Mononuclear cell (primary cell): ENCODE data around the gene VTN. TPM values are rescaled to one million over a fixed set of nuclear protein-coding genes. Genes with fewer than 3 reads are reported as not detected.

Source experiments
- H3K27me3 ChIP-seq: 2 replicates; pipeline ENCODE4 v1.6.0; 2011; ENCODE audit warnings: low read length, control low read depth; ENCODE audit not compliant: insufficient read depth
- H3K4me1 ChIP-seq: 2 replicates; pipeline ENCODE4 v1.5.1; 2011; ENCODE audit warnings: mild to moderate bottlenecking, low read length, control low read depth; ENCODE audit not compliant: insufficient read depth
- H3K4me3 ChIP-seq: 2 replicates; pipeline ENCODE4 v1.5.1; 2011; ENCODE audit warnings: mild to moderate bottlenecking, low read length, moderate library complexity
- H3K9me3 ChIP-seq: 2 replicates; pipeline ENCODE4 v1.5.1; 2011; ENCODE audit warnings: low read depth, mild to moderate bottlenecking, control low read depth, low read length
- total RNA-seq: library from RNA; depleted of rRNA; stranded (reverse); fragments of >200 nt; gene quantifications from one replicate; pipeline ENCODE4 v1.2.3, GENCODE V29; 2012

The VTN gene
- total RNA-seq, 1 donor, result not detected

- H3K4me1 ChIP-seq, result peaks cover 3% of the 10 kb centered on the region
- H3K9me3 ChIP-seq, result no peaks in the 10 kb centered on the region
Observed at GRCh38 chr17:28366605-28367004, 3.5 kb downstream of the VTN start.

GRCh38 chr17:28365487-28365886, 4.6 kb downstream of the VTN start:
- H3K27me3 ChIP-seq, result no peaks in the 10 kb centered on the region
- no peaks in the 10 kb centered on the region for H3K4me1 ChIP-seq
- no peak overlapping the region for H3K4me3 ChIP-seq
- H3K9me3 ChIP-seq, result no peaks in the 10 kb centered on the region

More at GRCh38 chr17:28366605-28367004, 3.5 kb downstream of the VTN start:
- Histone ChIP-seq H3K4me3 (no peak overlapping the region), H3K27me3 (no peaks in the 10 kb centered on the region)

- Histone ChIP-seq H3K9me3 (no peaks in the 10 kb centered on the region), H3K4me3 (no peak within 1 kb of the TSS), H3K4me1 (no peaks in the 10 kb centered on the region), H3K27me3 (no peaks in the 10 kb centered on the region)
Observed at GRCh38 chr17:28364665-28365363, 5.3 kb downstream of the VTN start, which contains the start of gene SEBOX. SEBOX (minus strand) TSS chr17:28365199; CDS start chr17:28365151, 48 bp downstream.

- no peaks in the 10 kb centered on the region for H3K9me3 ChIP-seq
- no peak overlapping the region for H3K4me3 ChIP-seq
- no peaks in the 10 kb centered on the region for H3K27me3 ChIP-seq
- H3K4me1 ChIP-seq, result no peaks in the 10 kb centered on the region
Observed at GRCh38 chr17:28363776-28364650, 6.1 kb downstream of the VTN start.

GRCh38 chr17:28363186-28363585, 6.9 kb downstream of the VTN start:
- Histone ChIP-seq H3K27me3 (no peaks in the 10 kb centered on the region), H3K4me1 (peaks cover 6% of the 10 kb centered on the region), H3K4me3 (no peak overlapping the region), H3K9me3 (no peaks in the 10 kb centered on the region)

- peaks cover 21% of the 10 kb centered on the region for H3K4me1 ChIP-seq
- H3K4me3 ChIP-seq, result peak overlapping the region; percentile 86
- no peaks in the 10 kb centered on the region for H3K9me3 ChIP-seq
- H3K27me3 ChIP-seq, result no peaks in the 10 kb centered on the region
Observed at GRCh38 chr17:28357901-28358197, 12.3 kb downstream of the VTN start.

GRCh38 chr17:28357061-28357900, 12.8 kb downstream of the VTN start, which contains the start of gene POLDIP2:
POLDIP2 (minus strand) TSS chr17:28357527; CDS start chr17:28357448, 79 bp downstream.
- Histone ChIP-seq H3K9me3 (no peaks in the 10 kb centered on the region), H3K4me3 (peak within 1 kb of the TSS; percentile 86), H3K4me1 (peaks cover 21% of the 10 kb centered on the region), H3K27me3 (no peaks in the 10 kb centered on the region)

GRCh38 chr17:28350271-28350670, 19.8 kb downstream of the VTN start:
- Histone ChIP-seq H3K27me3 (no peaks in the 10 kb centered on the region), H3K4me3 (no peak overlapping the region), H3K4me1 (no peaks in the 10 kb centered on the region), H3K9me3 (no peaks in the 10 kb centered on the region)

- H3K4me1 ChIP-seq, result no peaks in the 10 kb centered on the region
- no peaks in the 10 kb centered on the region for H3K27me3 ChIP-seq
- no peak overlapping the region for H3K4me3 ChIP-seq
- H3K9me3 ChIP-seq, result no peaks in the 10 kb centered on the region
Observed at GRCh38 chr17:28348979-28349378, 21.1 kb downstream of the VTN start.

GRCh38 chr17:28347261-28347891, 22.7 kb downstream of the VTN start:
- H3K4me1 ChIP-seq, result no peaks in the 10 kb centered on the region
- no peak overlapping the region for H3K4me3 ChIP-seq
- H3K9me3 ChIP-seq, result no peaks in the 10 kb centered on the region
- H3K27me3 ChIP-seq, result no peaks in the 10 kb centered on the region

GRCh38 chr17:28346746-28347246, 23.3 kb downstream of the VTN start:
- Histone ChIP-seq H3K4me3 (no peak overlapping the region), H3K4me1 (no peaks in the 10 kb centered on the region), H3K27me3 (no peaks in the 10 kb centered on the region), H3K9me3 (no peaks in the 10 kb centered on the region)

- H3K27me3 ChIP-seq, result no peaks in the 10 kb centered on the region
- H3K4me3 ChIP-seq, result no peak overlapping the region
- H3K4me1 ChIP-seq, result no peaks in the 10 kb centered on the region
- H3K9me3 ChIP-seq, result no peaks in the 10 kb centered on the region
Observed at GRCh38 chr17:28346199-28346580, 23.9 kb downstream of the VTN start.

- H3K9me3 ChIP-seq, result no peaks in the 10 kb centered on the region
- H3K4me1 ChIP-seq, result no peaks in the 10 kb centered on the region
- no peaks in the 10 kb centered on the region for H3K27me3 ChIP-seq
- H3K4me3 ChIP-seq, result no peak overlapping the region
Observed at GRCh38 chr17:28345419-28346198, 24.5 kb downstream of the VTN start.

- no peak overlapping the region for H3K4me3 ChIP-seq
- no peaks in the 10 kb centered on the region for H3K4me1 ChIP-seq
- no peaks in the 10 kb centered on the region for H3K27me3 ChIP-seq
- H3K9me3 ChIP-seq, result no peaks in the 10 kb centered on the region
Observed at GRCh38 chr17:28344435-28344901, 25.6 kb downstream of the VTN start.
